H1 (cell line): ENCODE data around the gene SPAG4. TPM values are rescaled to one million over a fixed set of nuclear protein-coding genes. Genes with fewer than 3 reads are reported as not detected.

Experiments used
- CBX5 ChIP-seq: fragments of 300-800, 300-1000 bp; sonication (generic); IDR thresholded peaks from 2 replicates; pipeline ENCODE4 v1.7.1; 2016; ENCODE audit warnings: antibody characterized with exemption, low read length, low read depth
- HDAC2 ChIP-seq, 2 experiments: fragments of 300-600 bp in 1 of 2; sonication (generic) in 1 of 2; IDR thresholded peaks; 2 replicates each; pipeline ENCODE4 v1.6.1; 2011 to 2012; ENCODE audit warnings: low read depth in 2 of 2, low read length in 2 of 2, mild to moderate bottlenecking in 2 of 2, moderate library complexity in 2 of 2, borderline replicate concordance in 1 of 2, inconsistent platforms in 1 of 2
- KDM1A ChIP-seq: fragments of 200-600, 300-600 bp; sonication (generic); IDR thresholded peaks from 2 replicates; pipeline ENCODE4 v1.7.1; 2016; ENCODE audit warnings: mild to moderate bottlenecking, low read length, borderline replicate concordance
- SP1 ChIP-seq: IDR thresholded peaks from 2 replicates; pipeline ENCODE4 v1.6.1; 2011; ENCODE audit warnings: low read depth, low read length
- polyA plus RNA-seq, 7 experiments: library from polyadenylated mRNA; depleted of rRNA in 3 of 7; stranded (reverse) in 5 of 7; unstranded in 2 of 7; fragments of >200 nt in 5 of 7; fragments of 200-250 nt in 2 of 7; gene quantifications; 1 replicate in 5 of 7; 2 replicates in 1 of 7; 4 replicates in 1 of 7; pipeline versions ENCODE4 v1.2.1 to v1.2.3, GENCODE V29; 2011 to 2013; ENCODE audit warnings: missing spikeins in 2 of 7, mixed read lengths in 2 of 7
- total RNA-seq: library from RNA; stranded (reverse); fragmentation: NEBNext Ultra II Directional; extraction: Animal tissue kit (Norgen Biotek cat#: 25700); gene quantifications from 2 replicates; pipeline ENCODE4 v1.2.1, GENCODE V29; 2021
- TF ChIP-seq, protein P1 (sequence below): IDR thresholded peaks from 2 replicates; pipeline ENCODE4 v1.6.1; 2012; ENCODE audit warnings: inconsistent platforms

The SPAG4 gene
- total and polyA plus RNA-seq, 2 of the 8 experiments (the other 6 are each of a cell fraction or from before 2014, with no cell fraction given), result 2.4 to 6.0 TPM

- TF ChIP-seq CBX5 (no peak), SP1 (no peak), HDAC2 (IDR thresholded peaks at IDR 0.05; ENCODE audit: borderline replicate concordance in 1 of 2, low read depth in 2 of 2, low read length in 2 of 2) (no peak), KDM1A (no peak)
- TF ChIP-seq, protein P1, sequence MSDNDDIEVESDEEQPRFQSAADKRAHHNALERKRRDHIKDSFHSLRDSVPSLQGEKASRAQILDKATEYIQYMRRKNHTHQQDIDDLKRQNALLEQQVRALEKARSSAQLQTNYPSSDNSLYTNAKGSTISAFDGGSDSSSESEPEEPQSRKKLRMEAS, result no peak
Observed at GRCh38 chr20:35637276-35637675, 21.6 kb downstream of the SPAG4 start (continued).
